GM19455 (cell line): Measurements from ENCODE around the gene PCDHGC3.

Experiments
- ATAC-seq: cut with Tn5 transposase; IDR thresholded peaks from one replicate; pipeline ENCODE4 v1.9.1; 2021; ENCODE audit not compliant: unreplicated experiment

PCDHGC3 gene

DNA sequence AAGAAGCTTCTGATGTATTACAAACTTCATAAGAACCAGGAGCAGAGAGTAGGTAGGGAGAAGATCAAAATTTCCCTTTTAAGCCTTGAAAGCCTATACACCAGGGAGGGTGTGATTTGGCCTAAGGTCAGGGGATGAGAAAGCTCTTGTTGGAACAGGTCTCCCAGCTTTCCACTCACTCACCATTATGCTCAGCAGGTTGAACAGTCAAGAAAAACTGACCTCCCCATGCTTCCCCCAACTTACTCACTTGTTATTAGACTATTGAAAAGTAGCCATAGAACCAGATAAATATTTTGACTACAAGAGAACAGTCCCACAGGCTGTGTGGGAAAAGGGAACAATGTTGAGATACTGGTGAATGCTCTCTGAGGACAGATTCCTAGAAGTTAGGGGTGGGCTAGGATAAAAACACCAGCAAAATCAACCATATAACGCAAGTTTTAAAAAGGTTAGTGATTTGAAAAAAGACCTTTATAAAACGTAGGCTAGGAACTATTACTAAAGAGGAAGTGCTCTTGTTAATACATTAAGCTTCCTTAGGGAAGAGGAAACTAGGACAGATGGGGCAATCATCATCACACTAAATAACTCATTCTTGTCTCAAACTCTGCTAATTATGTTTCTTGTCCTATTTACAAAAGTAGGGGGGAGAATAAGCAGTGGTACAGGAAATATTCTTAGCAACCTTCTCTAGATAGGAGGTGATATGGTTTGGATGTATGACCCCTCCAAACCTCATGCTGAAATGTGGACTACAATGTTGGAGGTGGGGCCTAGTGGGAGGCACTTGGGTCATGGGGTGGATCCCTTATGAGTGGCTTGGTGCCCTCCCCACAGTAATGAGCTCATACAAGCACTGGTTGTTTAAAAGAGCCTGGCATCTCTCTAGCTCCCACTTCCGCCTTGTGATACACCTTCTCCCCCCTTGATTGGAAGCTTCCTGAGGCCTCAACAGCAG, 44.1 kb downstream of the PCDHGC3 start:
- ATAC-seq = no peak

- no peak for ATAC-seq
These were observed 45.5 kb downstream of the PCDHGC3 start for GRCh38 chr5:141521244-141521781.

DNA sequence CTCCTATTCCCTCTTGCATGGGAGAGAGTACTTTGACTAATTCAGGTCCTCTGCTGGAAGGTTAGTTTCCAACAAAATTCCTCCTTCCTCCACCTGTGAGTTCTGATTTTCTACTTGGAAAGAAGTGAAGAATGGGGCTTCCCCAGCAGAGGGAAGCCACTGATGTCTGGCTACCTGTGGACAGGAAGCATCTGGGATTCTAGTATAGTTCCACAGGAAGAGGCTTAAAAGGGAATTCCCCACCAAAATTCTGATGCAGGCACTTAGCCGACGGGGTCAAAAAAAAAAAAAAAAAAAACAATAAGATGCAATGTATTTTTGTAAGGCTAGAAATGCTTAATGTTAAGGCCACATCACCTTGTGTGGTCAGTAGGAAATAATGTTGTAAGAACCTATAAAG, 46.5 kb downstream of the PCDHGC3 start:
- no peak for ATAC-seq

DNA sequence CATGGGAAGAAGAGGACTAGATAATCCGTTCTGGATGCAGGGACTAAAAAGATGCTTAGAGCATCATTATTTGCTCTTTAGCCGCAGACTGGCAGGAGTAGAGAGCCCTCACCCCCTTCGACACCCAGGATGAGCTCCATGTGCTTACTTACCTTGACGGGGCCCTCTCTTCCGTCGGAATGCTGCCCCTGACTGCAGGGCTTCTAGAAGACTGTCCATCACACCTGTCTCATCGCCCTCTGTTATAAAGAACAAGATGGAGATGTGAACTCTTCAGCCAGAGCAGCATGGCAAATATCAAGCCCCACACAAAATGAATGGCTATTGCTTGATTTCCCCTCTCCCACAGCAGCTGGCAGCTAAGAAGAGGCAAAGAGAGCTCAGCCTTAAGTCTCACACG, 48.2 kb downstream of the PCDHGC3 start:
- ATAC-seq = no peak

DNA sequence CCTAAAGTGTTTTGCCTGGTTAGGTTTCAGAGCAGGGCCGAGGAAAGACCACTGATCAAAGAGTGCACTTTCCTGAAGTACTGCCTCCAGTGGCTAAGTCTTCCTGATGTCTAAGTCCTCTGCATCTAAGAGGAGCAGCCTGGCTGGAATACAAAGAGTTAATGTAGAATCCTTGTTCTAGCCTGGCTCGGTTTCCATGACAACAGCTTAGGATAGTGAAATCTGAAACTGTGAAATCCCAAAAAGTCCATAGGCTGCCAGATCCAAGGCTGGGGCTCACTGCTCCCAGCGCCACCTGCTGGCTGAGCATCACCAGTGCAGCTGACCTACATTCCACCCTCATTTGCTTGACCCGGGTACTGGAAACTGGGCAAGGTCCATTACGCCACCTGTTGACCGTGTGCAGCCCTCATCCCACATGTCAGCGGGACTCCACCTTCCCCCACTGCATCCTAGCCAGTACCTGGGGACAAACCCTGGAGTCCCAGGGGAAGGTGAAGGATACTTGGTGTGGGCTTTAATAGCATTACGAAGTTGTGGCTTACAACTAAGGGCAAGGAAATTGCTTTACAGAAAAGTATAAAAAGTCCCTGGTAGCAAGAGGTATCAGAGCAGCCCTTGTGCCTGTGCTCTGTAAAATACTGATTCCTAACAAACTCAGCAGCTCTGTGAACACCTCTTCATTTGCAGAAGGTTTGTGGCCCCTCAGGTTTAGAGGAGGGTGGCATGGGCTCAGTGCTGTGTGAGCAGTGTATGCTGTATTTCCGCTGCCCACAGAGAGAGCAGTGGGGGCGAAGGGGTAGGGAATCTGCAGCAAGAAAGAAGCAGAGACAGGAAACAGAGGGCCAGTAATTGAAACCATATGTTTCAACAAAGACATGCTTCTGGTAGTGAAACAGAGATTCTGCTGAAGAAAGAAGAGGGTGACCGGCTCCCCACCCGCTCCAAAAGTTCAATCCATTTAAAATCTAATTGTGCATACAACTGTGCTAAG, 49.1 kb downstream of the PCDHGC3 start:
- ATAC-seq = peak; percentile 55

DNA sequence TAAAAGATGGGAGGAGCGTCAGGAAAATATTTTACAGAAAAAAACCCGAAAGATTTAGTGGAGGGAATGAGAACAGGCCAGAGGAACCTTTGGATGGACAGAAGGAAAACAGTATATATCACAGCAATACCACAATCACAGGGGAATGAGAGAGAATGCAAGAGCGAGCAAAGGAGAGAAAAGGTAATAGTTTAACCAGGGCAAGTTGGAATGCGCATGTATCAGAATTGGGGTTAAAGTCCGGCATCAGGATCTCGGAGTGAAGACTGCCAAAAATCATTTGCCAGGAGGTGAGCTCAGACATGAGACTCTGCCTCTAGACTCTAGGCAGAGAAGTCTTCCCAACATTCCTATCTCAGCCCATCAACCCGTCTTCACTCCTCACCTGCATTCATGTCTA, 49.9 kb downstream of the PCDHGC3 start:
- ATAC-seq = no peak

- ATAC-seq = no peak
These were observed 51.7 kb downstream of the PCDHGC3 start for GRCh38 chr5:141527426-141527825.
